Calu3 (cell line): ENCODE results near the gene RAG2. TPM values are rescaled to one million over a fixed set of nuclear protein-coding genes. Genes with fewer than 3 reads are reported as not detected.

ENCODE experiments used
- BruUV-seq: library from RNA; stranded (reverse); fragments of 400-500 nt; replicated peaks from 2 replicates; lab custom pipeline; 2021; lab: Mats Ljungman, UMichigan
- CTCF ChIA-PET: fragments of 300-600 bp; sonication (Branson Sonifier 250); formaldehyde crosslinking; loops from one replicate; lab custom pipeline; 2022; ENCODE audit warnings: antibody characterized with exemption; lab: Charles Lee
- DNase-seq: peaks from one replicate; pipeline ENCODE4 v3.0.0; 2022
- H3K27ac Mint-ChIP-seq: one replicate; pipeline ENCODE4 v1.8.0; 2022; ENCODE audit warnings: mixed read lengths; ENCODE audit not compliant: unreplicated experiment
- H3K27me3 Mint-ChIP-seq: one replicate; pipeline ENCODE4 v1.8.0; 2022; ENCODE audit warnings: mixed read lengths; ENCODE audit not compliant: unreplicated experiment
- H3K36me3 Mint-ChIP-seq: one replicate; pipeline ENCODE4 v1.8.0; 2022; ENCODE audit warnings: mild to moderate bottlenecking, moderate library complexity, mixed read lengths; ENCODE audit not compliant: insufficient read depth, unreplicated experiment
- H3K4me1 Mint-ChIP-seq: one replicate; pipeline ENCODE4 v1.8.0; 2022; ENCODE audit warnings: mild to moderate bottlenecking, low read depth, mixed read lengths; ENCODE audit not compliant: unreplicated experiment
- H3K4me3 Mint-ChIP-seq: one replicate; pipeline ENCODE4 v1.8.0; 2022; ENCODE audit warnings: mild to moderate bottlenecking, low read depth, moderate library complexity, mixed read lengths; ENCODE audit not compliant: unreplicated experiment
- H3K9me3 Mint-ChIP-seq: one replicate; pipeline ENCODE4 v1.8.0; 2022; ENCODE audit warnings: low read depth, mixed read lengths; ENCODE audit not compliant: unreplicated experiment
- intact Hi-C: fragments of 100-400 bp; cut with micrococcal nuclease; formaldehyde crosslinking; loops from one replicate; pipeline ENCODE4 v1.10.0; 2022; ENCODE audit not compliant: unreplicated experiment
- total RNA-seq: library from RNA; stranded (reverse); gene quantifications from 2 replicates; pipeline ENCODE4 v1.2.3, GENCODE V29; 2022
- TF ChIP-seq, protein P1 (sequence below): fragments of 200-600 bp; IDR thresholded peaks from one replicate; pipeline ENCODE4 v1.8.0; 2022; ENCODE audit warnings: antibody characterized with exemption; ENCODE audit not compliant: unreplicated experiment

RAG2 gene
- total RNA-seq, 1 experiment from 2014 or later = not detected

GRCh38 chr11:36581536-36581935 is 16.5 kb downstream of the RAG2 start:
- no peak overlapping the region for H3K4me3 Mint-ChIP-seq
- H3K27ac Mint-ChIP-seq = no peak overlapping the region
- no peak for DNase-seq
- H3K9me3 Mint-ChIP-seq = peaks cover 5% of the 10 kb centered on the region
- no peaks in the 10 kb centered on the region for H3K36me3 Mint-ChIP-seq
- CTCF ChIA-PET = no interaction called here
- no peaks in the 10 kb centered on the region for H3K4me1 Mint-ChIP-seq
- TF ChIP-seq, protein P1, sequence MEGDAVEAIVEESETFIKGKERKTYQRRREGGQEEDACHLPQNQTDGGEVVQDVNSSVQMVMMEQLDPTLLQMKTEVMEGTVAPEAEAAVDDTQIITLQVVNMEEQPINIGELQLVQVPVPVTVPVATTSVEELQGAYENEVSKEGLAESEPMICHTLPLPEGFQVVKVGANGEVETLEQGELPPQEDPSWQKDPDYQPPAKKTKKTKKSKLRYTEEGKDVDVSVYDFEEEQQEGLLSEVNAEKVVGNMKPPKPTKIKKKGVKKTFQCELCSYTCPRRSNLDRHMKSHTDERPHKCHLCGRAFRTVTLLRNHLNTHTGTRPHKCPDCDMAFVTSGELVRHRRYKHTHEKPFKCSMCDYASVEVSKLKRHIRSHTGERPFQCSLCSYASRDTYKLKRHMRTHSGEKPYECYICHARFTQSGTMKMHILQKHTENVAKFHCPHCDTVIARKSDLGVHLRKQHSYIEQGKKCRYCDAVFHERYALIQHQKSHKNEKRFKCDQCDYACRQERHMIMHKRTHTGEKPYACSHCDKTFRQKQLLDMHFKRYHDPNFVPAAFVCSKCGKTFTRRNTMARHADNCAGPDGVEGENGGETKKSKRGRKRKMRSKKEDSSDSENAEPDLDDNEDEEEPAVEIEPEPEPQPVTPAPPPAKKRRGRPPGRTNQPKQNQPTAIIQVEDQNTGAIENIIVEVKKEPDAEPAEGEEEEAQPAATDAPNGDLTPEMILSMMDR = no peak
- BruUV-seq = no TSS peak
- intact Hi-C loops = no loop called here
- peaks cover 19% of the 10 kb centered on the region for H3K27me3 Mint-ChIP-seq

DNA sequence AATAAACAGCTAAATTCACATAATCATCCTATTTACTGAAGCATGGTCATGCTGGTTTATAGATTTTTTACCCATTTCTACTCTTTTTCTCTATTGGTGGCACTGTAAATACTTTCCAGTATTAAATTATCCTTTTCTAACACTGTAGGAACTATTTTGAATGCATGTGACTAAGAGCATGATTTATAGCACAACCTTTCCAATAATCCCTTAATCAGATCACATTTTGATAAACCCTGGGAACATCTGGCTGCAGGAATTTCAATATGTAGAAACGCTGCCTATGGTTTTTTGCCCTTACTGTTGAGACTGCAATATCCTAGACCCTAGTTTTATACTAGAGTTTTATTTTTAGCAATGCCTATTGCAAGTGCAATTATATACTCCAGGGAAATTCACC is 19.6 kb downstream of the RAG2 start:
- Mint-ChIP-seq H3K4me3 (no peak overlapping the region), H3K36me3 (no peaks in the 10 kb centered on the region), H3K4me1 (no peaks in the 10 kb centered on the region), H3K27ac (no peak overlapping the region), H3K27me3 (peaks cover 34% of the 10 kb centered on the region), H3K9me3 (peaks cover 7% of the 10 kb centered on the region)
- CTCF ChIA-PET = no interaction called here
- TF ChIP-seq, protein P1 = no peak
- intact Hi-C loops = no loop called here
- DNase-seq = no peak
- no TSS peak for BruUV-seq

GRCh38 chr11:36577859-36578258 is 20.2 kb downstream of the RAG2 start:
- peaks cover 7% of the 10 kb centered on the region for H3K9me3 Mint-ChIP-seq
- H3K36me3 Mint-ChIP-seq = no peaks in the 10 kb centered on the region
- intact Hi-C loops = no loop called here
- H3K27ac Mint-ChIP-seq = no peak overlapping the region
- TF ChIP-seq, protein P1 = no peak
- CTCF ChIA-PET = no interaction called here
- H3K4me1 Mint-ChIP-seq = no peaks in the 10 kb centered on the region
- no TSS peak for BruUV-seq
- no peak for DNase-seq
- peaks cover 34% of the 10 kb centered on the region for H3K27me3 Mint-ChIP-seq
- H3K4me3 Mint-ChIP-seq = no peak overlapping the region

GRCh38 chr11:36577373-36577772 is 20.7 kb downstream of the RAG2 start:
- Mint-ChIP-seq H3K36me3 (no peaks in the 10 kb centered on the region), H3K4me1 (no peaks in the 10 kb centered on the region), H3K9me3 (peaks cover 7% of the 10 kb centered on the region), H3K27ac (no peak overlapping the region), H3K27me3 (peaks cover 34% of the 10 kb centered on the region), H3K4me3 (no peak overlapping the region)
- BruUV-seq = no TSS peak
- no peak for DNase-seq
- intact Hi-C loops = no loop called here
- TF ChIP-seq, protein P1 = no peak
- CTCF ChIA-PET = interaction anchor here (0.6 kb wide), 1 partner anchor 1766 kb away, joined by 4 read pairs; no protein-coding TSS in a partner anchor
